Ovary (tissue), 9 donors: ENCODE results near the gene TXNIP. TPM values are rescaled to one million over a fixed set of nuclear protein-coding genes. Genes with fewer than 3 reads are reported as not detected.

ENCODE experiments used
- DNase-seq, 5 donors: peaks; one replicate each; pipeline ENCODE4 v3.0.0-alpha.2; 2019 to 2020
- H3K27ac ChIP-seq, 2 donors: fragments of 200-600 bp; one replicate each; pipeline versions ENCODE4 v1.5.1 to v1.8.0; 2019 to 2022
- H3K27me3 ChIP-seq: fragments of 200-600 bp; one replicate; pipeline ENCODE4 v1.8.0; 2022
- H3K36me3 ChIP-seq: fragments of 200-600 bp; sonication (generic); one replicate; pipeline ENCODE4 v1.5.1; 2019
- H3K4me1 ChIP-seq: one replicate; pipeline ENCODE4 v1.8.1; 2013; ENCODE audit warnings: mild to moderate bottlenecking, moderate library complexity; ENCODE audit not compliant: insufficient read depth
- H3K4me3 ChIP-seq: fragments of 200-600 bp; sonication (generic); one replicate; pipeline ENCODE4 v1.5.1; 2017
- H3K9me3 ChIP-seq, 2 donors: fragments of 200-600 bp in 1 of 2; sonication (generic) in 1 of 2; one replicate each; pipeline versions ENCODE4 v1.5.1 to v1.8.1; 2013 to 2019; ENCODE audit warnings: mild to moderate bottlenecking in 1 of 2, moderate library complexity in 1 of 2
- CTCF ChIP-seq, 3 donors: fragments of 450-650 bp in 2 of 3; fragments of 200-600 bp in 1 of 3; IDR thresholded peaks; one replicate each; pipeline versions ENCODE4 v1.5.1 to v1.8.0; 2016 to 2022; ENCODE audit warnings: antibody characterized with exemption in 3 of 3, mild to moderate bottlenecking in 1 of 3
- EP300 ChIP-seq: sonication (generic); formaldehyde crosslinking; IDR thresholded peaks from one replicate; pipeline ENCODE4 v1.6.1; 2017; ENCODE audit warnings: antibody characterized with exemption
- POLR2A ChIP-seq: fragments of 450-650 bp; IDR thresholded peaks from one replicate; pipeline ENCODE4 v1.6.1; 2017; ENCODE audit warnings: antibody characterized with exemption, mild to moderate bottlenecking, moderate library complexity
- WGBS, 3 donors: extraction: QIAGEN DNeasy Blood & Tissue Kit in 1 of 3; methylation state at CpG; one replicate each; pipeline versions ENCODE4 v1.1.5 to v1.1.7; 2013 to 2017; 5-methylcytosine and 5-hydroxymethylcytosine counted together
- intact Hi-C, 4 donors: fragments of 100-400 bp; cut with DNase I; formaldehyde crosslinking; loops; one replicate each; pipeline versions ENCODE4 v1.11.0 to v1.15.1; 2022 to 2023
- polyA plus RNA-seq, 2 donors: library from polyadenylated mRNA; stranded (reverse); fragments of 200-250 nt in 1 of 2; fragments of 350-450 nt in 1 of 2; fragmentation: Illumina TruSeq in 1 of 2; extraction: RNeasy Lipid Tissue Mini Kit (QIAGEN cat#74804) in 1 of 2; gene quantifications; one replicate each; pipeline ENCODE4 v1.2.3, GENCODE V29; 2013 to 2014
- total RNA-seq, 7 donors: library from RNA; depleted of rRNA in 2 of 7; stranded (reverse); fragments of >200 nt in 2 of 7; fragmentation: NEBNext Ultra II Directional in 3 of 7; extraction: Animal tissue kit (Norgen Biotek cat#: 25700) in 3 of 7; gene quantifications; one replicate each; pipeline versions ENCODE4 v1.1.0 to v1.2.4, GENCODE V29; 2016 to 2023
- donor health status: DM: no; HTN: no; CAD: no; lungs with moderate emphysema.
- donor health status: DM: no; HTN: no; CAD: no.
- donor health status: Bipolar disorder and iron deficiency.
- donor health status: DM: yes; HTN: yes; CAD: no.
- donor health status: DM: no; HTN: no; CAD: no.
- donor health status: DM: yes; HTN: yes; CAD: no.

The TXNIP gene
- total and polyA plus RNA-seq, 9 donors = 335 to 1,406 (median 617) TPM

DNA sequence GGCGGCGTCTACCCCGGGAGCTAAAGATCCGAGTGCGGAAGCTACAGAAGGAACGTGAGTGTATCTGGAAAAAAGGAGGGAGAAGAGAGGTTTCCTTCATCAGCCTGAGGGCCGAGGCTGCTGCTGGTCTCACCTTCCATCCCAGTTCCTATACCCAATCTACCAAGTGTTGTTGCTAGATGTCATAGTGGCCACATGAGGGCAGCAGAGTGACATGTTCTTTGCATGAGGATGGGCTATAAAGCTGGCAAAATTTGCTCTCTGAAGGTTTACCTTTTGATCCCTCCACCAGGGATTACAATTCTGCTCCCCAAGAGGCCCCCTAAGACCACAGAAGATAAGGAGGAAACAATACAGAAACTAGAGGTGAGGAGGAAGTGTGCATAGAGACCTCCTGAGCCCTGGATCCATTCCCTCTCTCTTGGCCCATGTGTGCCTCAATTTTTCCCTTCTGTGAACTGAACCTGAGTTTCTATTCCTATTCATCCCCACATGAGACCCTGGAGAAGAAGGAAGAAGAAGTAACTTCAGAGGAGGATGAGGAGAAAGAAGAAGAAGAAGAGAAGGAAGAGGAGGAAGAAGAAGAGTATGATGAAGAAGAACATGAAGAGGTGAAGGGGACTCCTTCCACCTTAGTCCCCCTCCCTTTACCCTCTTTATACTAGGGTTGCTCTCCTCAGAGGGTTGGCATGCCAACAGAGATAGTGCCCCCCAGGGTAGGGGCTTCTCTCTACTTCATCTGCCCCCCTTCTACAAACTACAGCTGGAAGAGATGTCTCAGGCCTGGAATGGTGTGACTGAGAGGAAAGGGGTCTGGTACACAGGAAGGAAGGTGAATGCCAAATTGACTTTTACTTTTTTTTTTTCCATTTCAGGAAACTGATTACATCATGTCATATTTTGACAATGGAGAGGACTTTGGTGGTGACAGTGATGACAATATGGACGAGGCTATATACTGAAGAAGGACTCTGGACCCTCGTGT, 18.6 kb downstream of the TXNIP start:
- peaks cover 27% of the 10 kb centered on the region for H3K4me1 ChIP-seq
- H3K27ac ChIP-seq = peak overlapping the region; percentile 72 to 76
- H3K27me3 ChIP-seq = no peaks in the 10 kb centered on the region
- intact Hi-C loops = loop anchor here in 2 of 4 donors (2.0 kb wide), 2 partner anchors 29 to 35 kb away; no protein-coding TSS in a partner anchor
- TF ChIP-seq POLR2A (no peak), EP300 (no peak), CTCF (IDR thresholded peaks at IDR 0.05) (peak; percentile 65 to 94 (median 91))
- 24 to 30% (median 24%) methylated on average over 9 of the region's 9 CpGs for WGBS, 3 donors
- peak; percentile 75 to 89 (median 80) for DNase-seq
- H3K9me3 ChIP-seq = no peaks in the 10 kb centered on the region
- peak overlapping the region; percentile 5 for H3K4me3 ChIP-seq
- no peaks in the 10 kb centered on the region for H3K36me3 ChIP-seq

GRCh38 chr1:145977016-145977415, 19.4 kb downstream of the TXNIP start:
- 82 to 86% (median 85%) methylated on average over 5 of the region's 5 CpGs for WGBS, 3 donors
- intact Hi-C loops = loop anchor here in 2 of 4 donors (2.0 kb wide), 2 partner anchors 30 to 36 kb away; no protein-coding TSS in a partner anchor
- Histone ChIP-seq H3K27me3 (no peaks in the 10 kb centered on the region), H3K27ac (no peak overlapping the region), H3K36me3 (no peaks in the 10 kb centered on the region), H3K4me1 (peaks cover 24% of the 10 kb centered on the region), H3K9me3 (no peaks in the 10 kb centered on the region), H3K4me3 (no peak overlapping the region)
- TF ChIP-seq POLR2A (no peak), CTCF (IDR thresholded peaks at IDR 0.05) (no peak)
- peak in 1 of 5 donors; percentile 32 for DNase-seq

DNA sequence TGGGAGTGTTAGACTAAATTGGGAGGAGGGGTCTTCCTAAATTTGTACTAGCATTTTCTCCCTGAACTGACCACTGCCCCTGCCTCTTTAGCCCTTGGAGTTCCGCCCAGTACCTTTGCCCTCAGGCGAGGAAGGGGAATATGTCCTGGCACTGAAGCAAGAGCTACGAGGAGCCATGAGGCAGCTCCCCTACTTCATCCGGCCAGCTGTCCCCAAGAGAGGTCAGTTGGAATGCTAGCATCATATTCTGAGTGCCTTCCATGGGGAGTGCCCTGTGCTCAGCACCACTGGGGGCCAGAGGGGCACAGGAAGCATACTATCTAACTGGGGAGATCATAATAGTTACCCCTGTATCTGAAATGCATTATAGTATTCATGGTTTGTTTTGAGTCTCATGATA, 21.2 kb downstream of the TXNIP start:
- Histone ChIP-seq H3K9me3 (no peaks in the 10 kb centered on the region), H3K36me3 (no peaks in the 10 kb centered on the region), H3K27ac (no peak overlapping the region), H3K4me3 (no peak overlapping the region), H3K27me3 (no peaks in the 10 kb centered on the region), H3K4me1 (peaks cover 16% of the 10 kb centered on the region)
- WGBS, 3 donors = 76 to 89% (median 82%) methylated on average over 4 of the region's 4 CpGs
- intact Hi-C loops = no loop called here
- no peak for TF ChIP-seq CTCF (IDR thresholded peaks at IDR 0.05)
- TF ChIP-seq EP300 = no peak
- TF ChIP-seq POLR2A = no peak
- peak in 1 of 5 donors; percentile 17 for DNase-seq

DNA sequence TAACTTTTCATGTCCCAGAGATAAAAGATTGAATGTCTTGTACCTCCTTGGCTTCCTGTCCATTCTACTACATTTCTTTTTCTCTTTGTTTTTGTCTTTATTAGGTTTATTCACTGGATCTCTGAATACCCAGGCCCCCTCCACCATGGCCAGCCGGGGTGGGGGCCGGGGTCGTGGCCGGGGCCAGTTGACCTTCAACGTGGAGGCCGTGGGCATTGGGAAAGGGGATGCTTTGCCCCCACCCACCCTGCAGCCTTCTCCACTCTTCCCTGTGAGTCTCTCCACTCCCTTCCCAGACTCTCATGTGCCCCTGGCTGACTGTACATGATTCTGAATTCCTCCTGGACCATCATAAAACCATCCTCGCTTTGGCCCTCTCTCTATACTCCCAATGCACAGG, 21.7 kb downstream of the TXNIP start:
- Histone ChIP-seq H3K4me1 (peaks cover 13% of the 10 kb centered on the region), H3K36me3 (no peaks in the 10 kb centered on the region), H3K27me3 (no peaks in the 10 kb centered on the region), H3K9me3 (no peaks in the 10 kb centered on the region), H3K27ac (no peak overlapping the region), H3K4me3 (no peak overlapping the region)
- no peak for TF ChIP-seq POLR2A
- TF ChIP-seq EP300 = no peak
- TF ChIP-seq CTCF (IDR thresholded peaks at IDR 0.05) = no peak
- WGBS, 3 donors = 67 to 74% (median 70%) methylated on average over 7 of the region's 7 CpGs
- DNase-seq = peak in 1 of 5 donors; percentile 12
- intact Hi-C loops = no loop called here
